LHCN-M2 (cell line): ENCODE data around the gene SPINDOC. TPM values are rescaled to one million over a fixed set of nuclear protein-coding genes. Genes with fewer than 3 reads are reported as not detected.
"Not testable (repeated sequence)": the region's sequence is repeated elsewhere in the genome, so short reads cannot be mapped to it uniquely, and the experiment has no call there.

Source experiments
- DNase-seq: peaks from one replicate; pipeline ENCODE4 v3.0.0-alpha.2; 2012; ENCODE audit warnings: low read depth
- total RNA-seq: library from RNA; depleted of rRNA; stranded (reverse); fragments of >200 nt; gene quantifications from 2 replicates; pipeline ENCODE4 v1.2.3, GENCODE V29; 2014

SPINDOC gene
- total RNA-seq, 1 experiment from 2014 or later = 33.8 TPM

DNA sequence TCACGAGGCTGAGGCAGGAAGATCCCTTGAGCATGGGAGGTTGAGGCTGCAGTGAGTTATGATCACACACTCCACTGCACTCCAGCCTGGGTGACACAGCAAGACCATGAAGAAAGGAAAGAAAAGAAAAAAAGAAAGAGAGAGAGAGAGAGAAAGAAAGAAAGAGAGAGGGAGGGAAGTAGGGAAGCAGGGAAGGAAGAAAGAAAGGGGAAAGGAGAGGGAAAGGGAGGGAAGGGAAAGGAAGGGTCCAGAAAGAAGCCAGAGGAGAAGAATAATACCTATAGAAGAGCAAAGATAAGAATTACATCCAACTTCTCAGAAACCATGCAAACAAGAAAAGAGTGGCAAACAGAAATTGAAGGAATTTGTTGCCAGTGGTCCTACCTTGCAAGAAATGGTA is 27.4 kb upstream of the SPINDOC start:
- no peak for DNase-seq

DNA sequence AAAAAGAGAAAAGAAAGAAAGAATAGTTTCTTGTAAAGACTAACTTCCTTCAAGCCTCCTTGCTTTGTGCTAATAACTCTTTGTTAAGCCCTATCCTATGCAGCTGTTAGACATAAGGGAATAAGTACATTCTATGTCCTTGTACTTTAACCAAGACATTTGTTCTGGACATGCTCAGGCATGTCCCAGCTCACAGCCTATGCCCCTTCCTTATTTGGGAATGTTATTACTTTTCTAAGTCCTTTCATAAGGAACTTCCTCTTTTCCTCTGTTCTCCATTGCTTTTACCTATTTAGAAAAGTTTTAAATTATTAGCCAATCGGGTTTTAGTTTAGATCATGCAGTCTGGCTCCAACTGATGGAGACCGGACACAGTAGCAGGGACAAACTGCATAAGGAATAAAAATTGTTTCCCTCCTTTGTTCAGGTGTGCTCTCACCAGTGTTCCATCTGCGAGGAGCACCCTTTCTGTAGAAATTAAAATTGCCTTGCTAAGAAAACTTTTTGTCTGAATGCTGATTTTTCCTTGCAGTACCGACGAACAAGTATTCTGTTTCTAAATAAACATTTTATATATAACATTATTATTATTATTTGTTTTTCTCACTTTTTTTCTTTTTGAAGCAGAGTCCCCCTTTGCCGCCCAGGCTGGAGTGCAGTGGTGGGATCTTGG is 21.6 kb upstream of the SPINDOC start:
- peak; percentile 53 for DNase-seq

DNA sequence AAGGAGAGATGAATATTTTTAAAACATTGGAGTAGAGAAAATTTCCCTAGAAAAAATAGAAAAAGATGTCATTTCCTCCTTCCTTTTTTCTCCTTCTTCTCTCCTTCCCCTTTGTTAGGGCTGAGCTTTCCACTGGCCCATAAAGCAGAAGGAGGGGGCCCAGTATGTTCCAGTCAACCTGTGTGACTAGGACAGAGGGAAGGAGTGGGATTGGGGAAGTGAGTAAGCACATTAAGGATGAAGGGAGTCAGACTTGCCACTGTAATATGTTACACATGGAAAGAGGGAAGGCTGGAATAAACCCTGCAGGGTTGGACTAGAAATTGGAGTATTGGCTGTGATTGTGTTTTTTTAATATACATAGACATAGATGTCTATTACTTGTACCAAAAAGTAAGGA is 20.1 kb upstream of the SPINDOC start:
- no peak for DNase-seq

DNA sequence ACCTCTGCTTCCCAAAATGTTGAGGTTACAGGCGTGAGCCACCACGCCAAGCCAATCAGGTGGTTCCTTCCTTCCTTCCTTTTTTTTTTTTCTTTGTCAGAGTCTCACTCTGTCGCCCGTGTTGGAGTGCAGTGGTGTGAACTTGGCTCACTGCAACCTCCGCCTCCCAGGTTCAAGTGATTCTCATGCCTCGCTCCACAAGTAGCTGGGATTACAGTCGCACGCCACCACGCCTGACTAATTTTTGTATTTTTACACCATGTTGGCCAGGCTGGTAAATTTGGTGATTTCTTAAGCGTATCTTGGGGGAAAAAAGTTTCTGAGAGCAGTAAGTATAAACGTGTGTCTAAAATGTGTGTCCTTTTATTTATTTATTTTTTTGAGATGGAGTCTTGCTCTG is 18.2 kb upstream of the SPINDOC start:
- DNase-seq = no peak

DNA sequence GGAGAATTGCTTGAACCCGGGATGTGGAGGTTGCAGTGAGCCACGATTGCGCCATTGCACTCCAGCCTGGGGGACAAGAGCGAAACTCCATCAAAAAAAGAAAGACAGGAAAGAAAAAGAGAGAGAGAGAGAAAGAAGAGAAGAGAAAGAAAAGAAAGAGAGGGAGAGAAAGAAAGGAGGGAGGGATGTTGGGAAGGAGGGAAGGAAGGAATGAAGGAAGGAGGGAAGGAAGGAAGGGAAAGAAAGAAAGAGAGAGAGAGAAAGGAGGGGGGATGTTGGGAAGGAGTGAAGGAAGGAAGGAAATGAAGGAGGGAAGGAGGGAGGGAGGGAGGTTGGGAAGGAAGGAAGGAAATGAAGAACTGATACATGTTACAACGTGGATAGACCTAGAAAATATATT is 12.3 kb upstream of the SPINDOC start:
- no peak for DNase-seq

DNA sequence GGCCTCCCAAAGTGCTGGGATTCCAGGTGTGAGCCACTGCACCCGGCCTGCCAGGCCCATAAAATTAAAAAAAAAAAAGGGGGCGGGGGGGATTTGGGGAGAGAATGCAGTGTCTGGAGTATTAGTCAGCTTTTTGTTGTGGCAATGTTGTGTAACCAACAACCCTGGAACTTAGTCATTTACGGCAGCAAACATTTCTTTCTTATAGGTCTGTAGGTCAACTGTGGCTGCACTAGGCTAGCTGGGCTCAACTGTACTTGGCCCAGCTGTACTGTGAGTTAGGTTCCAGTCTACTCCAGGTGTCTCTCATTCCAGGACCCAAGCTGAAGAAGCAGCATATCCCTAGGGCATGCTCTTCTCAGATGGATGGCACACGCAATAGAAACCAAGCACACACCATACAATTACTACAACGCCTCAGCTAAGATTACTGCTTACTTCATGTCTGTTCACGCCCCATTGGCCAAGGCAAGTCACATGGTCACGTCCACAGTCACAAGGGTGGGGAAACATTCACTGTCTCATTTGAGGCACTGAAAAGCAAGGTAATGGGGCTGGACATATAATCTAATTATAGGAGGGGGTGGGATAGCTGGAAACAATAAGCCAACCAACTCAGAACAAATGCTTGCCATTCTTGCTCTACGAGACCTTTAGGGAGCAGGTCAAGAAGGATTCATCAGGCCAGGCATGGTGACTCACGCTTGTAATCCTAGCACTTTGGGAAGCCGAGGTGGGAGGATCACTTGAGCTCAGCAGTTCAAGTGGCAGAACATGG is 10.4 kb upstream of the SPINDOC start:
- DNase-seq = peak; percentile 81

DNA sequence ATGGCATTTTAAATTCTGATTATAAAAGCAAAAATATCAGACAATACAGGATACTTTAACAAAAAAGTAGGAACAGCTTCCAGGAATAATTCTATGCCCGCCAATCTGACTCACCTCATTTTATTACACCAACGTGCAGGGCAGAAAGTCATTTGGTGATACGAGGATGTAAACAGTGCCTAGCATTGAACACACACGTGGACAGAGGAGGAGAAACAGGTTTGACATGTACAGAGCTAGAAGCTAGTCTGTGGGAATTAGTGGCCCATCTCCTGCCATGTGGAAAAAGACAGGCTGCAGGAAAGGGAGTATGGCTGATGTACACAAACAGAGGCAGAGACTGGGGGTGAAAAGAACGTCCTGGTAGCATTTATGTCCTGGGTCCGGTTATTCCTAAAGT is 9.0 kb upstream of the SPINDOC start:
- no peak for DNase-seq

DNA sequence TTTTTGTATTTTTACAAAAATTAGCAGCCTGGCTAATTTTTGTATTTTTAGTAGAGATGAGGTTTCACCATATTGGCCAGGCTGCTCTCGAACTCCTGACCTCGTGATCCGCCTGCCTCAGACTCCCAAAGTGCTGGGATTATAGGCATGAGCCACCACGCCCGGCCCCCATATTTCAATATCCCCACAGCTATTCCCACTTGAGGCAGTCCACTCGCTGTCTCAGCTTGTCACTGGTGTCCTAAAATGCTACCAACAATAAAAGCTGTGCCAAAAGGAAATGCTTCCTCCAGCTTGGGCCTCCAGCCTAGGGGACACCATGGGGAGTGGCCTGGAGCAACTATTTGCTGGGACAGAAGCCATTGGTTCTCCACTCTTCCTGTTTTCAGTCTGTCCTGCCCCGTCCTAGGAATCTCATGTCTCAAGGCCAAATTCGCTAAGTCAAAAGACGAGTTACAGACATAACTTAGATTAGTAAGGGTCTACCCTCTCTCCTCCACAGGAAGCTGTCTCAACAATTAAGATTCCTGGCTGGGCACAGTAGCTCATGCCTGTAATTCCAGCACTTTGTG is 7.3 kb upstream of the SPINDOC start:
- no peak for DNase-seq

DNA sequence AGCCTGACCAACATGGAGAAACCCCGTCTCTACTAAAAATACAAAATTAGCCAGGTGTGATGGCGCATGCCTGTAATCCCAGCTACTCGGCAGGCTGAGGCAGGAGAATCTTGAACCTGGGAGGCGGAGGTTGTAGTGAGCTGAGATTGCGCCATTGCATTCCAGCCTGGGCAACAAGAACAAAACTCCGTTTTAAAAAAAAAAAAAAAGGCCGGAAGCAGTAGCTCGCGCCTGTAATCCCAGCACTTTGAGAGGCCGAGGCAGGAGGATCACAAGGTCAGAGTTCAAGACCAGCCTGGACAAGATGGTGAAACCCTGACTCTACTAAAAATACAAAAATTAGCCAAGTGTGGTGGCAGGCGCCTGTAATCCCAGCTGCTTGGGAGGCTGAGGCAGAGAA is 2.9 kb upstream of the SPINDOC start:
- not testable (repeated sequence) for DNase-seq

DNA sequence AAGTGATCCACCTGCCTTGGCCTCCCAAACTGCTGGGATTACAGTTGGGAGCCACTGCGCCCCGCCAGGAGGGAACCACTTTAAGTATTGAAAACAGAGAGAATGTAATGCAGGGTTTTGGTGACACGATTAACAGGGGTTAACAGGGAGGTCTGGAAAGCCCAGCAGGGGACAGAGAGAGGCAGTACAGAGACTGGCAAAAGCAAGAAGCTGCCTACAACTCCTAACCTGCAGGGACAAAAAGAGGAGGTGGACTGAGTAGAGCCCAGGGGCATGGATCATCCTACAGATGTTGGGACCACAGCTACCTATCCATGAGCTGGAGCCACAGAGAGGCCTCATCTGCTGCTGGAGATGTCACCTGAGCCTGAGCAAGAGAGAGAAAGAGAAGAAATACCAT is 1.7 kb upstream of the SPINDOC start:
- DNase-seq = no peak

DNA sequence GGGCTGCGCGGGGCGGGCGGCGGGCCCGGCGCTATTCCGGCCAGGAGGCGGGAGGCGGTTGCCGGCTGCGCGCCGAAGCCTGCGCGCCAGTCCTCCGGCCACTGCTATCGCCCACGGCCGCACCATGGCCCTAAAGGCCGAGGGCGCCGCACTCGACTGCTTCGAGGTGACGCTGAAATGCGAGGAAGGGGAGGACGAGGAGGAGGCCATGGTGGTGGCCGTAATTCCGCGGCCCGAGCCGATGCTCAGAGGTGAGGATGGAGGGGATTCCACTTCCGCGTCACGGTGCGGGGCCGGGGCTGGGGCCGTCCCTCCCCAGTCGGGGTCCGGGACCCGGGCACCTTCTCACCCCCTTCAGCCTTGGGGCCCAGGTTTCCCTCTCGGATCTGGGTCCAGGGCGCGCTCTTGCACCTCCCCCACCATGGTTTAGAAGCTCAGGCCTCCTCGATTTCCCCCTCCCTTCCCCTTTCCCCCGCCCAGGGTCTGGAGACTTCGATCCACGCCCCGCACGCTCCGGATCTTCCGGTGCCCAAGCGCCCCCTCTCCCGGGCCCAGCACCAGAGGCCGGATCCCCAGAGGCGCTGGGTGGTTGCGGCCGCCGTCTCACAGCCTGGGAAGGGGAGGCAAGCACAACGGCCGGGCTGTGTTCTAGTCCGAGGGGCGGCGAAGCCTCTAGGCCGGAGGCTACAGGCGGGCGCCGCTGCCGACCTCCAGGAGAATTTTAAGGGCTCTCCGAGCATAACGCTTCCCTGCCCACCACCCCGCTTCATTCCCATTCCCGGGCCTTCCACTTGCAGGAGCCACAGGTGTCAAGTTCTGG is 517 bp downstream of the SPINDOC start:
- peak; percentile 46 for DNase-seq

DNA sequence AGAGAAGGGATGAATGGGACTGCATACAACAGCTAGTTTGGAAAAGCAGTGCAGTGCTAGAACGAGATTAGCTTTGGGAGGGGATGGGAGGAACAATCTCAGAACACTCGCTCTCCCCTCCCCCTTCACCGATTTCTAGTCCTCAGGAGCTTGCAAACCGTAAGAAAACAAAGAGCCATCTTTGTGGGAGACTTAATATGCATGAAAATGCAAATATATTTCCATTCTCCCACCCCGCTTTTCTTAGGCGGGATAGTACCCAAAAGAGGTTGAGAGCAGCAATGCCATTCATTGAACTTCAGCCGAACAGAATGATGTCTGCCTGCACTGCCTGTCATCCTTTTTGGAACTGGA is 1.1 kb downstream of the SPINDOC start:
- DNase-seq = no peak

DNA sequence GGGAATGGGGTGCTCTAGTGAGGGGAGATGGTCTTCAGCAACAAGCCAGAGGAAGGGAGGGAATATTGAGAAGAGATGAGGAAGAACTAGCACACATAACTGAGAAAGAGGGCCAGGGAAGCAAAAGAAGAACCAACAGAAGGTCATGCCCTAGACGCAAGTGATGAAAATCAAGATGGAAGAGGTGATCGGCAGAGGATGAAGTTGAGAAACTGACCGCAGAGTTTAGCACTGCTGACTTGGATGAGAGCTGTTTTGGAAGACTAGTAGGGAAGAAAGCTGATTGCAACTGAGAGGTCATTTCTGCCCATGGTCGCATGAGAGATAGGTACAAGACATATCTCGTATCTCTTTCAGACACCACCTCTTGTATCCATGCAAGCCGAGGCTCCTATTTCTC is 2.9 kb downstream of the SPINDOC start:
- DNase-seq = no peak

DNA sequence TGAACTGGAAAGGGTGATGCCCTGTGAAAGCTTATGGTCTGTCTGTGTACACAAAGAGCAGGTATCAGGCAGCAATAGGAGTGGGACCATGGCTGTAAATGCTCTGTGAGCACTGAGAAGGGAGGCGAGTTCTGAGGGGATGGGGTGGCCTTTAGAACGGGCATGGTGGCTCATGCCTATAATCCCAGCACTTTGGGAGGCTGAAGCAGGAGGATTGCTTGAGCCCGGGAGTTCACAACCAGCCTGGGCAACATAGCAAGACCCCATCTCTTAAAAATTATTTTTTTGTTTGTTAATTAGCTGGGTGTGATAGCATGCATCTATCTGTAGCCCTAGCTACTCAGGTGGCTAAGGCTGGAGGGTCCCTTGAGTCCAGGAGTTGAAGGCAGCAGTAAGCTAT is 3.5 kb downstream of the SPINDOC start:
- no peak for DNase-seq

DNA sequence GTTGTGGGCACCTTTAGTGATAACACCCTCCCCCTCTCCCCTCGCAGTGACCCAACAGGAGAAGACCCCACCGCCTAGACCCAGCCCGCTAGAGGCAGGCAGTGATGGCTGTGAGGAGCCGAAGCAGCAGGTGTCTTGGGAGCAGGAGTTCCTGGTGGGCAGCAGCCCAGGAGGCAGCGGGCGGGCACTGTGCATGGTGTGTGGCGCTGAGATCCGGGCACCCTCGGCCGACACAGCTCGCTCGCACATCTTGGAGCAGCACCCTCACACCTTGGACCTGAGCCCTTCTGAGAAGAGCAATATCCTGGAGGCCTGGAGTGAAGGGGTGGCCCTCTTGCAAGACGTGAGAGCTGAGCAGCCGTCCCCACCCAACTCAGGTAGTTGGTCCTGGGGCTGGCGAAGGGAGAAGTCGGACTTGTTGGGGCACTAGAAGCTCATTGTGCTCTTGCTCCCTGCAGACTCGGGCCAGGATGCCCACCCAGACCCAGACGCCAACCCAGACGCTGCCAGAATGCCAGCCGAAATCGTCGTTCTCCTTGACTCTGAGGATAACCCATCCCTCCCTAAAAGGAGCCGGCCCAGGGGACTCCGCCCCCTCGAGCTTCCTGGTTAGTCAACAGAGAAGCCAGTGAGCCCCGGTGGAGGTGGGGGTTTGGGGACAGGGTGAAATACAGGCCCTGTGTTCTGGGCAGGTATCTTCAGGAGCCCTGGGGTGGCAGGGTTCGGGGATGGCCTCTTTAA is 4.7 kb downstream of the SPINDOC start:
- DNase-seq = no peak

DNA sequence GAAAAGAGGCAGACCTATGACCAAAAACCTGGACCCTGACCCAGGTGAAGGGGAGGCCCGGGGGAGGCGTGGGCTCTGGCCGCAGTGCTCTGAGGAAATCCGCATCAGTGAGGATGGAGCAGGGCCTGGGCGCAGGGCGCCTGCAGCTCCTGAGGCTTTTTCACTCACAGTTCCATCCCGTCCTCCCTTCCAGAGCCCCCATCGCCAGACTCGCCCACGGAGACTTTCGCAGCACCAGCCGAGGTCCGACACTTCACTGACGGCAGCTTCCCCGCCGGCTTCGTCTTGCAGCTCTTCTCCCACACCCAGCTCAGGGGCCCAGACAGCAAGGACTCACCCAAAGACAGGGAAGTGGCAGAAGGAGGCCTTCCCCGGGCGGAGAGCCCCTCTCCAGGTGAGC is 5.4 kb downstream of the SPINDOC start:
- no peak for DNase-seq

DNA sequence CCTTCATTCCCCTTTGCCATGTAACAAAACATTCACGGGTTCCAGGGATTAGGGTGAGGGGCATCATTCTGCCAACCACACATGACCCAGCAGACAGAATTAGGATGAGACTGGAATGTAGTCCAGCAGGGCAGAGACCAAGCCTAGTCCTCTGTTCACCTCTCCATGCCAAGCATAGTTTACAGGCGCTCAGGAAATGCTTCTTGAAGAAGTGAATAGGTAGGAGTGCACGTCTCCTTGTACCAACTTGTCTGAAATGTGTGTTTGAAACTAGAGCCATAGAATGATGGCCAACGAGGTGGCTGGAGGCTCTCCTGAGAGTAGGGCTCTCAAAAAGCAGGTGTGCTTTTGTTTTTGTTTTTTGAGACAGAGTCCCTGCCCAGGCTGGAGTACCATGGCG is 8.2 kb downstream of the SPINDOC start:
- DNase-seq = no peak

DNA sequence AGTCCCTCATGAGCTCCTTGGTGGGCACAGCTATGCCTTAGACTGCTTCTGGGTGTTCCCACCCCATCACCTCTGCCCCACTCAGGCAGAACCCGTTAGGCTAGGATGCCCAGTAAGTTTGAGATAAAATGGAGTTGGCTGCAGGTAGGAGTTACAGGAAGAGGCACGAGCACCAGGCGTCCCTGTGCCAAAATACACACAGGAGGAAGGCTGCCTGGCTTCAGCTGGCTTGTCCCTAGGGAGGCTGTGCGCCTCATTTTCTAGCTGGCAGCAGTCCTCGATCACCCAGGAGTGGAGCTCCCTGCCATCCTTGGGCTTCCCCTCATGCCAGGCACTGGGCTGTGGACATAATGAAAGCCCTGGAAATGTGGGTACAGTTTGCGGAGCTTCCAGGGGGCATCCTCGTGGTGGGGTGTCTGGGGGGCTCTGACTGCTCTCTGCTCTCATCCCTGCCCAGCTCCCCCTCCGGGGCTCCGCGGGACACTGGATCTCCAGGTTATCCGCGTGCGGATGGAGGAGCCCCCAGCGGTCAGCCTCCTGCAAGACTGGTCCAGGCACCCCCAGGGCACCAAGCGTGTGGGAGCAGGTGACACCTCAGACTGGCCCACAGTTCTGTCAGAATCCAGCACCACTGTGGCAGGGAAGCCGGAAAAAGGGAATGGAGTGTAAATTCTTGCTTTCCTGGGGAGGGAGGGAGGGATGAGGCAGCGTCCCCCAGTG is 13.4 kb downstream of the SPINDOC start:
- no peak for DNase-seq

DNA sequence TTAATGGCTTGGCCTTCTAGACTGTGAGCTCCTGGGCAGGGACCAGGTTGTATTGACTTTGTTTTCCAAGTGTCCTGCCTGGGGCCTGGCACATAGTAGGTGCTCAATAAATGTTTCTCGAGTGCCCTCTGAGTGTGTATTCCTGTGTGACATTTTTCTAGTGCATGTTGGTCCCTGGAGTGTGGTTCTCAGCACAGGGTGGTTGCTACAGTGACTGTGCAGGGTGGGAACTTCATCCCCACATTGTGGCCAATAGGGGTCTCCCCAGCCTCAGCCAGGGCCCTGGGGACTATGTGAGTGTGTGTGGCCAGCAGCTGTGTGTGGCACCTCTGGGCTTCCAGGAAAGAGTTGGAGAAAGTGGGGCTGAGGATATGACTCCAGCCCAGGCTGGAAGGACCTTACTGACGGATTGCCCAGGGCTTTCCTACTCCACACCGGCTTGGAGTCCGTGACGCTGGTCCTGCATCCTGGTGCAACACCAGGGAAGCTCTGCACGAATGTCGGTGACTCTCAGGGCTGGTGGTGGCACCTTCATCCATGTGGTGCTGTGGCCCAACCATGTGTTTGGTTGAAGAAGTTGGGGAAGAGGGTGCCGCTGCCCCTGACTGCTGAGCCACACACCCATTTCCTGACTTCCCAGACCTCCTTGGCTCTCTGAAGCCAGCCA is 16.7 kb downstream of the SPINDOC start:
- DNase-seq = peak; percentile 65

DNA sequence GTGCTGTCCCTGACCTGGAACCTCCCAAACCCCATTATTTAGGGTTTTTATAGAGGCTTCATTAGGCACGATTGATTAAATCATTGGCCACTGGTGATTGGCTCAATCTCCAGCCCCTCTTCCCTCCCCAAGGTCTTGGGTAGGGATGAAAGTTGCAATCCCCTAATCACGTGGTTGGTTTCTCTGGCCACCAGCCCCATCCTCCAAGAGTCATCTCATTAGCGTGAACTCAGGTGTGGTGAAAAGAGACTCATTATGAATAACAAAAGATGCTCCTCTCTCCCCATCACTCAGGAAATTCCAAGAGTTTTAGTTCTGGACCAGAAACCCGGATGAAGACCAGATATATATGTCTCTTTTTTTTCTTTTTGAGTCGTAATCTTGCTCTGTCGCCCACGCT is 18.1 kb downstream of the SPINDOC start:
- DNase-seq = no peak
